ENCODE data around the gene XRCC5.

Gene XRCC5

DNA sequence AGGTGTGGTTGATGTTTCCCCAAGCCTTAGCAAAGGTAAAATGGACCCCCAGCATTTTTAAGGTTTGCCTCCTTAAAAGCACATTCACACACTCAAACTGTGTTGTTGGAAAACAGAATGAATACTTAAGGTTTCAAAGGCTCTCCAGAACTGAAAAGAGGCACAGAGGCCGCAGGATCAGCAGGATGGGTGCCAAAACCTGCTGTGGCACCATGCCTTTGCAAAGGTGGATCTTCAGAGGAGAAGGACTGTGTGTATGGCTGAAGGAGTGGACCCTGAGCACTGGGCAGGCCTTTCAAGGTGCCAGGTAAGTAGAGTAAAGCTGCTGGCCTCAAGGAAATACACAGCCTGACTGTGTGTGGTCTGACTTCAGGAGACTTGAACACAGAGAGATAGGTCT is 127.3 kb downstream of the XRCC5 start:
- no peak for DNase-seq

DNA sequence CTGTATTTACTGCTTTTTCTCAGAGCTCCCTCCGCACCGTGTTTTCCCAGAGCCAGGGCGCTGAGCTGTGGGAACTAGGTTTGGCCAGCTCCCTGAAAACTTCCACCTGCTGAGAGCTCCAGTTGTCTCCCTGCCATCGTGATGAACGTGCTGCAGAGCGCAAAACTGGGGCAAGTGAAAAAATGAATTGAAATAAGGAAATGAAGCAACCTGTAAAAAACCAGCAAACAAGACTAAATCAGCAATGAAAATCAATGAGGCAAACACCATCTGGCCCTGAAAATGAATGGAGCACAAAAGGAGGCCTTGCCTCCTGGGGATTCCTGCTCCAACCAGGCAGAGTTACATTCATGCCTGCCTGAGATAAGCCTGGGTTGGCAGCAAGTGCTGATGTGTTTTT is 133.2 kb downstream of the XRCC5 start:
- no peak for DNase-seq

GRCh38 chr2:216243026-216243425 is 133.9 kb downstream of the XRCC5 start:
- DNase-seq, result no peak

GRCh38 chr2:216245391-216245975 is 136.3 kb downstream of the XRCC5 start:
- no peak for DNase-seq

DNA sequence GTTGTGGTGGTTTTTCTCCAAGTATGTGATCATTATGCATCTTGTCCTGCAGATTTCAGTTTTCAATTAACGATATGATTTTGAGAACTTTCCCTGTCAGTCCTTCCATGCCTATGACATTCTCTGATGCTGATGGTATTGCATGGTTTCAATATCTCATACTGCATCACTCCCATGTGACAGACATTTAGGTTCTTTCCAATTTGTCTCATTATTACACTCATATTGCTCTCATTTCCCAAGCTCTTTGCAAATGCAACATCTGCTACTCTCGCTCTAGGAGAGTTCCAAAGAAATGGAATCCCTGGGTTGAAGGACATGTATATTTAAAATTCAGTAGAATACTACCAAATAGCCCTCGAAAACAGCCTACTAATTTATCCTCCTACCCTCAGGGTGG is 137.6 kb downstream of the XRCC5 start:
- DNase-seq, result no peak
